Cerebellar nuclear complex (tissue), 1 donor: ENCODE results near the gene MLPH.

ENCODE experiments used
- DNase-seq, 2 experiments: peaks; one replicate each; lab custom pipeline; 2025; lab: John Stamatoyannopoulos, UW

Gene MLPH

GRCh38 chr2:237486819-237487448, at the start of gene MLPH:
Gene MLPH, plus strand, starts transcription at chr2:237487251. Its CDS starts 6,176 bp downstream, at chr2:237493427.
- no peak for DNase-seq

DNA sequence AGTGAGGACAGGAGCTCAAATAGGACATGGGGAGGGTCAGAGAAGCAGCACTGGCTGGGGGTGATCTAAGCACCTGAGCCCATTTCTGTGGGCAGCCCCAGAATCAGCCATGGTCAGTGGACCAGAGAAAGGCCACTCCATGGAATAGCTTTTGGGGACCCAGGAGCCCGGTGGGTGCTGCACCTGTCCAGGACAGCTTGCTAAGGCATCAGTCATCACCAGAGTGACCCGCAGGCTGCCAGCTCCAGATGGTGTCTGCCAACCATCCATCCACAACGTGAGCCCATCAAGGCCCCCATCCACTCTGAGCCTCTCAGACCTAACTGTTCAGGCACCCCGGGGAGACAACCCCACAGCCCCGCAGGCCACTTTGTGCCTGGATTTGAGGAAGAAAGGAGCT, 49.5 kb upstream of the MLPH start:
- no peak for DNase-seq

DNA sequence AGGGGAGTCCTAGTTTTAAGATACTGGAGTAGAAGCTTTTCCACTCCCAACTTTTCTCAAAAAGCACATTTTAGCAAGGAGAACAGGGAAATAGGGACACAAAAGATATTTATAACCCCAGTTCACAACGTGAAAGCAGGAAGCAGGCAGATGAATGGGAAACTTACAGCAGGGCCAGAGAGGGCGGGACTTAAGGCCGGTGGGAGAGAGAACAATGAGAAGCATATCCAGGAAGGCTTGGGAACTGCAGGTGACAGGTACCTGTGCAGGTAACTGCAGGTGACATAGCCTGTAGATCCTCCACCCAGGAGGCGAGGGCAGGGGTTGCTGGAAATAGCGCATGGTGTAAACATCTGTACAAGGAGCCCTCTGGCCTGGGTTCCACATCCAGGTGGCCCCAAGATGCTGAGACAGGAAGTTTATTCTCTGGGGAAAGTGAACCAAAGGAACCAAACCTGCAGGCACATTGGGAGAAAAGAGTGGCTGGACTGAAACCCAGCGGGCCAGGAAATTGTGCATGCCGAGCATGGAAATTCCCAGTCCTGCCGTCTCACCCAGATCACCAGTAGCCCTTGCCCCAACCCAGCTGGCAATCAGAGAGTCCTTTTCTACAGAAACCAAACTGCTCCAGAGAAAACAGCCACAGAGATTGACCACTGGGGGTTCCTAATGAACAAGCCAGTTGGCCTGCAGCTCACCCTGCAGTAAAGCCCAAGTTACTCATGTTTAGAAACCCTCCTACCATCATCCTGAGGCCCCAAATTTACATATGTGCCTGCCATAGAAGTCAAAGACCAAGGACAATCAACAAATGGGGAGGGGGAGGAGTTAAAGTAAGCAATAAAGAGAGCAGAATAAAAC, 48.7 kb upstream of the MLPH start:
- DNase-seq: no peak

GRCh38 chr2:237440819-237441281, 46.2 kb upstream of the MLPH start:
- no peak for DNase-seq

DNA sequence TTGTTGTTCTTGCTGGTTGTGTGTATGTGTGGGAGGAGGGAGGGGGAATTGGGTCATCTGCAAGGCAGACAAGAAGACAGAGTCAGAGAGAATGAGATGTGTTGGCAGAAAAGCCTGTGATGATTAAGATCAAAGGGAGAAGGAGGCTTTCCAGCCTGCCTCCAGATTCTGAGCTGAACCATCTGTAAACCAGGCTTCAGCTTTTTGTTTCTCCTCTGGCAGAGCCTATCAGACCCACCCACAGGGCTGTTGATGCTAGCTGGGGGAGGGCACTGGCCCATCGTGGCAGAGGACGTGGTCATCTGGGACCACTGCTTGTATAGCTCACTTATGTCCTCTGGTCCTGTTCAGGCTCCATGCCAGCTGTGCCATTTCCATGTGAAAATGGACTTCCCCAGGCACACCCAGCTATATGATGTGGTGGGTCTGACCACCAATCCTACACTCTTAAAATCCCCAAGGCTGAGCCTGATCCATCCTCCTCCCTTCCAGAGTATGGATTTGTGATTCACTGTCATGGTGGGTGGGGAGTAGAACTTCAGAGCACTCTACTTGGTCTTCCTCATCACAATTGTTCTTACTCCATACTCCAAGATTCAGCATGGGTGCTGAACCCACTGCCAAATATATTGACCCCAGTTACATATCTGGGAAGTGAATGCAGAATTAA, 45.3 kb upstream of the MLPH start:
- no peak for DNase-seq

DNA sequence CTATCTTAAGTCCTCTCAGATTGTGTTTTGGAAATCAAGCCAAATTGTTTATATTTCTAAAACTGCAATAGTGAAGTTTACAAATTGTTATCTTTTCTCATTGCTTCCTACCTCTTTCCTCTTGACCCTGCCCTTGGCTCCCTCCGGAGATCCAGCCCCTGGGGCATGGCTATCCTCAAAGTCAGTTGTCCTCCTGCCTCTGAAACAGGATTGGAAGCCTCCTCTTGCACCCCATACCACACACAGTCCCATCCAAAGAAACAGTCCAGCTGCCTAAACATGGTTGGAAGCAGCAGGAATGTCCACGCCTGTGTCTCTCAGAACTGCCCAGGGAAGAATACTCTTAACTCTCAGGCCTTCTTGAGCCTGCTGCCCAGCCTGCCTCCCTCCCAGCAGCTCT, 43.0 kb upstream of the MLPH start:
- no peak for DNase-seq

DNA sequence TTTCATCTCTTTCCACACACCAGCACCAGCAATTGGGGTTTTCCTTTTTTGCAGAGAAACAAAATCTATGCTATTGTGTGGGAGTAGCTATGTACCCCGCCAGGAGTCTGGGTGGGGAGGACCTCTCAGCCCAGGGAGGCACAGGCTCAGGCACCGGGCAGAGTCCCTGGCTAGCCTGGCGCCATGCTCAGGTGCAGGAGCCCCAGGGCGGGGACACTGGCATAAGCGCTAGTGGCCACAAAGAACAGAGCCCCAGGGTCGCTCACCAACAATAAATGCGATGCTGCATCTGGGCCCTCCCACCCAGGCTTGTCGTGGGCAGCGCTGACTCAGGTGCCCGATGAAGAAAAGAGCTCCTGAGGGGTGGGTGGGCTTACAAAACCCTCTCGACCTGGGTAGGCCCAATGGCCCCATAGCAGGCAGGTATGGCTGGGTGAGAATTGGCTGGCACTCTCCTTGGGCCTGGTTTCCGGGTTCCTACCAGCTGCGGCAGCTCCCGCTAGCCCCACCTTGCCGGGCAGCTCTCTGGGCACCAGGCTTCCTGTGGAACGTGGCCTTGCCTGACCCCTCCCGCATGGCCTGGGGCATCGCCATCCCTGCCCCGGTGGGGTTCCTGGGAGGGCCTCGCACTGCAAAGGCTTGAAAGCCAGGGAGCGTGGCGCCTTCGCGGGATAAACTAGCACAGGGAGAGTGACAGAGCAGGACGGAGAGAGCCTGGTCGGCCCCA, 41.3 kb upstream of the MLPH start:
- no peak for DNase-seq

- DNase-seq: no peak
These were observed 40.7 kb upstream of the MLPH start for GRCh38 chr2:237446338-237446665.

- no peak for DNase-seq
These were observed 39.6 kb upstream of the MLPH start for GRCh38 chr2:237447496-237447895.

- no peak for DNase-seq
These were observed 38.9 kb upstream of the MLPH start for GRCh38 chr2:237448171-237448570.

- DNase-seq: no peak
These were observed 38.4 kb upstream of the MLPH start for GRCh38 chr2:237448626-237449025.

GRCh38 chr2:237449193-237449881, 37.7 kb upstream of the MLPH start:
- no peak for DNase-seq

- no peak for DNase-seq
These were observed 36.9 kb upstream of the MLPH start for GRCh38 chr2:237450108-237450507.

- no peak for DNase-seq
These were observed 36.5 kb upstream of the MLPH start for GRCh38 chr2:237450583-237450982.

- DNase-seq: no peak
These were observed 35.2 kb upstream of the MLPH start for GRCh38 chr2:237451643-237452469.

GRCh38 chr2:237452861-237453260, 34.2 kb upstream of the MLPH start:
- no peak for DNase-seq

DNA sequence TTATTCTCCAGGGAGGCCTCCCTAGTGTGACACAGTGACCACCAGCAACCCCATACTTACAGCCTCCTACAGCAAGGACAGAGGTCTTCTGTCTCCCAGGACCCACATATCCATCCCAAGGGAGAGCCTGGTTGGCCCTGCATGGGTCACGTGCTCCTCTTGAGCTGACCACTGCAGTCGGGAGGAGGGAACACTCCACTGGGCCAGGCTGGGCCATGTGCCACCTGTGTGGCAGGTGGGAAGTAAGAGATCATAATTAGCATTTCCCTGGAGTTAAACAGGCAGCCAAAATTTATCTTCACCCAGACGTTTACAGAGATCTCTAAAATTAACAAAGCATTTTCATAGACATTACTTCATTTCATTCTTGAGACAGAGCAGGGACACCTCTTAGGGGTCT, 33.4 kb upstream of the MLPH start:
- DNase-seq: no peak

GRCh38 chr2:237455764-237456163, 31.3 kb upstream of the MLPH start:
- no peak for DNase-seq

GRCh38 chr2:237456200-237456843, 30.7 kb upstream of the MLPH start:
- DNase-seq: no peak

DNA sequence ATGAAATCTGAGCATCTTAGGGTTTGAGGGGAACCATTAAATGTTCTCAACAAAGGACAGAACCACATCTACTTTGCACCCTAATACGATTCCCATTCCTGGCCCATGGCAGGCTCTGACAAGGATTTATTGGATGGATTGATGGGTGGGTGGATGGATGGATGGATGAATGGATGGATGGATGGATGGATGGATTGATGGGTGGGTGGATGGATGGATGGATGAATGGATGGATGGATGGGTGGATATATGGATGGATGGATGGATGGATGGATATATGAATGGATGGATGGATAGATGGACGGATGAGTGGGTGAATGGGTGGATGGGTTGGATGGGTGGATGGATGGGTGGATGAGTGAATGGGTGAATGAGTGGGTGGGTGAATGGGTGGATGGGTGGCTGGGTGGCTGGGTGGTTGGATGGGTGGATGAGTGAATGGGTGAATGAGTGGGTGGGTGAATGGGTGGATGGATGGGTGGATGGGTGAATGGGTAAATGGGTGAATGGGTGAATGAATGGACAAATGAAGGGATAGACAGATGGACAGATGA, 29.6 kb upstream of the MLPH start:
- no peak for DNase-seq
